Coronary artery (tissue), 2 donors: ENCODE results near the gene RPS6KA5.
"Not testable (repeated sequence)": the region's sequence is repeated elsewhere in the genome, so short reads cannot be mapped to it uniquely, and the experiment has no call there.

Experiments used
- DNase-seq: peaks from one replicate; pipeline ENCODE4 v3.0.0-alpha.2; 2017; ENCODE audit warnings: low spot score
- H3K27ac ChIP-seq, 2 donors: fragments of 200-600 bp; sonication (generic); one replicate each; pipeline ENCODE4 v1.5.1; 2016 to 2019
- H3K4me3 ChIP-seq: fragments of 200-600 bp; sonication (generic); 2 replicates; pipeline ENCODE4 v1.5.1; 2016; ENCODE audit warnings: mild to moderate bottlenecking, moderate library complexity
- TF ChIP-seq, protein P1 (sequence below): fragments of 200-600 bp; sonication (generic); IDR thresholded peaks from one replicate; pipeline ENCODE4 v1.5.1; 2019; ENCODE audit warnings: antibody characterized with exemption

RPS6KA5 gene

DNA sequence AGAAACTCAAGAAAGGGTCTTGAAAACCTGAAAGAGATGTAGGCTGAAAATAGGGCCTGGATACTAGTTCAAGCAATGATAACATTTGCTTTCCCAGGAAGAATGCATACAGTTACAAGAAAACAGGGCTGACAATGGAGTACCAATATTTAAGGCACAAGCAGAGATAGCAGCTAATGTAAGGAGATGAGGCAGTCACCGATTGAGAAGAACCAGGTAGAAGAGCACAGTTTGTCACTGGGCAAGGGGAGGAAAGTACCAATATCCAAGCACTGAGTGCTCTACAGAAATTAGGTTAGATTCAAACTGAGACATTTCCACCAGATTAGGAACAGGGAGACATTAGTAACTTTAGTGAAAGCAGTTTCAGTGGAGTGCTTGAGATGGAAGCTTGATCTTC, 19.9 kb downstream of the RPS6KA5 start:
- no peak overlapping the region for H3K27ac ChIP-seq
- no peak for DNase-seq
- TF ChIP-seq, protein P1, sequence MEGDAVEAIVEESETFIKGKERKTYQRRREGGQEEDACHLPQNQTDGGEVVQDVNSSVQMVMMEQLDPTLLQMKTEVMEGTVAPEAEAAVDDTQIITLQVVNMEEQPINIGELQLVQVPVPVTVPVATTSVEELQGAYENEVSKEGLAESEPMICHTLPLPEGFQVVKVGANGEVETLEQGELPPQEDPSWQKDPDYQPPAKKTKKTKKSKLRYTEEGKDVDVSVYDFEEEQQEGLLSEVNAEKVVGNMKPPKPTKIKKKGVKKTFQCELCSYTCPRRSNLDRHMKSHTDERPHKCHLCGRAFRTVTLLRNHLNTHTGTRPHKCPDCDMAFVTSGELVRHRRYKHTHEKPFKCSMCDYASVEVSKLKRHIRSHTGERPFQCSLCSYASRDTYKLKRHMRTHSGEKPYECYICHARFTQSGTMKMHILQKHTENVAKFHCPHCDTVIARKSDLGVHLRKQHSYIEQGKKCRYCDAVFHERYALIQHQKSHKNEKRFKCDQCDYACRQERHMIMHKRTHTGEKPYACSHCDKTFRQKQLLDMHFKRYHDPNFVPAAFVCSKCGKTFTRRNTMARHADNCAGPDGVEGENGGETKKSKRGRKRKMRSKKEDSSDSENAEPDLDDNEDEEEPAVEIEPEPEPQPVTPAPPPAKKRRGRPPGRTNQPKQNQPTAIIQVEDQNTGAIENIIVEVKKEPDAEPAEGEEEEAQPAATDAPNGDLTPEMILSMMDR = no peak
- no peak overlapping the region for H3K4me3 ChIP-seq

DNA sequence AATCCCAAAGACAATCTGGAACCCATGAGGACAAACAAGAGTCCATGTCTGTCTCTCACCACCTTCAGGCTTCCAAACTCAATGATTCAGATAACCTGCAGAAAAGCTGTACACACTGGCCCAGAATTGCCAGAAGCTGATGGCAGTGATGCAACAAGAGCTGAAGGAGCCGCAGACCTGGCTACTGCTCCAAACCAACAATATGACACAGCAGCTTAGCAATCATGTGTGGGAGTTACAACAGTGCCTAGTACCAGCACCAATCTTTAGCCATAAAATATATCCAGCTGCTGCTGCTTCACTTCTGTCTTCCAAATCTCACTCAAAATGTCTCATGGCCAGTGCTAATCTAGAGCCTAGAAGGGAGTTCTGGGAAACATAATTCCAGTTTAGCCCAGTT, 22.0 kb downstream of the RPS6KA5 start:
- no peak overlapping the region for H3K4me3 ChIP-seq
- DNase-seq = no peak
- TF ChIP-seq, protein P1 = no peak
- no peak overlapping the region for H3K27ac ChIP-seq

- H3K27ac ChIP-seq = no peak overlapping the region
- H3K4me3 ChIP-seq = no peak overlapping the region
- TF ChIP-seq, protein P1 = no peak
- DNase-seq = no peak
These were observed 23.5 kb downstream of the RPS6KA5 start for GRCh38 chr14:91036741-91037469.

GRCh38 chr14:91035855-91036254, 24.6 kb downstream of the RPS6KA5 start:
- H3K4me3 ChIP-seq = no peak overlapping the region
- no peak overlapping the region for H3K27ac ChIP-seq
- TF ChIP-seq, protein P1 = no peak
- DNase-seq = no peak

- not testable (repeated sequence) for H3K27ac ChIP-seq, DNase-seq, H3K4me3 ChIP-seq
These were observed 26.1 kb downstream of the RPS6KA5 start for GRCh38 chr14:91034379-91034778.

- TF ChIP-seq, protein P1 = no peak
- no peak overlapping the region for H3K4me3 ChIP-seq
- no peak overlapping the region for H3K27ac ChIP-seq
- no peak for DNase-seq
These were observed 28.2 kb downstream of the RPS6KA5 start for GRCh38 chr14:91032248-91032647.

DNA sequence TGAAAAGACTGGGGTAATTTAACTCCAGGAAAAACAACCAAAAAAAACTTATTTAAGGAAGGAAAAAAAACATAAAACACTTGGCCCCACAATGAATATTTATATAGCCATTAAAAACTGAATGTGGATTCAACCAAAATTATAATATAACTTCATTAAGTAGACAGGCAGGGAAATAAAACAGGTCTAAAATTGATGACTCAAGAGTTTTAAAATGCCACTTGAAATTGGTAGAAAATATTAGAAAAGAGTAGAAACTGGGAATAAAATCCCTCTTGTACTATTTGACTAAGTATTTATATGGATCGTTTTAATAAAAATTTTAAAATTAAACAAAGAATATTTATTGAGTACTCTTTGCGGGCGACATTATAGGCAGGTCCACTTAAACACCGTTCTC, 28.8 kb downstream of the RPS6KA5 start:
- no peak overlapping the region for H3K27ac ChIP-seq
- no peak for DNase-seq
- TF ChIP-seq, protein P1 = no peak
- no peak overlapping the region for H3K4me3 ChIP-seq
